Uterus (tissue), 2 donors: Measurements from ENCODE around the gene UST.

Source experiments
- POLR2A ChIP-seq, 2 donors: fragments of 450-650 bp; IDR thresholded peaks; one replicate each; pipeline ENCODE4 v1.6.1; 2016; ENCODE audit warnings: antibody characterized with exemption in 2 of 2, mild to moderate bottlenecking in 1 of 2, moderate library complexity in 1 of 2
- TF ChIP-seq, protein P1 (sequence below), 4 experiments: fragments of 200-600 bp in 2 of 4; fragments of 450-650 bp in 2 of 4; sonication (generic) in 2 of 4; IDR thresholded peaks; one replicate each; pipeline ENCODE4 v1.5.1; 2016 to 2019; ENCODE audit warnings: antibody characterized with exemption in 4 of 4, mild to moderate bottlenecking in 2 of 4, moderate library complexity in 1 of 4

DNA sequence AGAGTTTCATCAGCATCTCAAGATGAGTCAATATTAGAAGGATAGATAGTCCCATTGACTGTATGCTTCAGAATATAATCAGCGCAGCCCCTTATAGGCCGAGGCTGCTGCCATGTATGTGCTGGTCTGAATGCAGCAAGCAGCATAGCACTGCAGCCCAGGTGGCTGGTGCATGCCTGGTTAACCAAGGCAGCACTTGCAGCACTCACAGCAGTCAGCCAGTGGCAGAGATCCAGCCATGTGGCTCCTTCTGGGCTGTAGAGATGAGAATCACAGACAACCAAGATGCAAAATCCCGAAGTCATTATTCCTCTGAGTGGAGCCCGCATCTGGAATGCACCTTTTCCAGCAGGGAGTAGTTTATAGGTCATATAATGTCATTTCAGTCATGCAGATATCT is 251.9 kb downstream of the UST start:
- TF ChIP-seq, protein P1, sequence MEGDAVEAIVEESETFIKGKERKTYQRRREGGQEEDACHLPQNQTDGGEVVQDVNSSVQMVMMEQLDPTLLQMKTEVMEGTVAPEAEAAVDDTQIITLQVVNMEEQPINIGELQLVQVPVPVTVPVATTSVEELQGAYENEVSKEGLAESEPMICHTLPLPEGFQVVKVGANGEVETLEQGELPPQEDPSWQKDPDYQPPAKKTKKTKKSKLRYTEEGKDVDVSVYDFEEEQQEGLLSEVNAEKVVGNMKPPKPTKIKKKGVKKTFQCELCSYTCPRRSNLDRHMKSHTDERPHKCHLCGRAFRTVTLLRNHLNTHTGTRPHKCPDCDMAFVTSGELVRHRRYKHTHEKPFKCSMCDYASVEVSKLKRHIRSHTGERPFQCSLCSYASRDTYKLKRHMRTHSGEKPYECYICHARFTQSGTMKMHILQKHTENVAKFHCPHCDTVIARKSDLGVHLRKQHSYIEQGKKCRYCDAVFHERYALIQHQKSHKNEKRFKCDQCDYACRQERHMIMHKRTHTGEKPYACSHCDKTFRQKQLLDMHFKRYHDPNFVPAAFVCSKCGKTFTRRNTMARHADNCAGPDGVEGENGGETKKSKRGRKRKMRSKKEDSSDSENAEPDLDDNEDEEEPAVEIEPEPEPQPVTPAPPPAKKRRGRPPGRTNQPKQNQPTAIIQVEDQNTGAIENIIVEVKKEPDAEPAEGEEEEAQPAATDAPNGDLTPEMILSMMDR (IDR thresholded peaks at IDR 0.05) = no peak
- no peak for TF ChIP-seq POLR2A (IDR thresholded peaks at IDR 0.05)
